K562 (cell line): Measurements from ENCODE around the gene KCNJ4. TPM values are rescaled to one million over a fixed set of nuclear protein-coding genes. Genes with fewer than 3 reads are reported as not detected.

Experiments
- CHD7 ChIP-seq: fragments of 200-600 bp; sonication (generic); IDR thresholded peaks from one replicate; pipeline ENCODE4 v1.6.1; 2012; ENCODE audit warnings: mild to moderate bottlenecking, low read depth, low read length, inconsistent platforms
- HDAC3 ChIP-seq: fragments of 450-650 bp; IDR thresholded peaks from 2 replicates; pipeline ENCODE4 v1.6.1; 2018; ENCODE audit warnings: borderline replicate concordance, mild to moderate bottlenecking, moderate library complexity; ENCODE audit not compliant: partially characterized antibody
- KLF1 ChIP-seq: fragments of 450-650 bp; IDR thresholded peaks from 2 replicates; pipeline ENCODE4 v1.6.1; 2016; ENCODE audit warnings: missing genetic modification characterization, missing compliant biosample characterization
- LEF1 ChIP-seq: fragments of 450-650 bp; IDR thresholded peaks from 2 replicates; pipeline ENCODE4 v1.6.1; 2016; ENCODE audit warnings: mild to moderate bottlenecking
- MTA3 ChIP-seq: fragments of 450-650 bp; formaldehyde crosslinking; IDR thresholded peaks from 2 replicates; pipeline ENCODE4 v1.6.1; 2017; ENCODE audit warnings: mild to moderate bottlenecking, borderline replicate concordance
- NCOA2 ChIP-seq, 2 experiments: fragments of 450-650 bp; IDR thresholded peaks; 2 replicates each; pipeline ENCODE4 v1.6.1; 2018; ENCODE audit warnings: mild to moderate bottlenecking in 2 of 2, moderate library complexity in 1 of 2; ENCODE audit not compliant: partially characterized antibody in 2 of 2
- ZNF23 ChIP-seq: fragments of 250-450 bp; sonication (Bioruptor Pico); IDR thresholded peaks from 2 replicates; pipeline ENCODE4 v1.4.0; 2020; ENCODE audit warnings: mild to moderate bottlenecking
- ZNF740 ChIP-seq, 3 experiments: fragments of 200-800 bp in 1 of 3; sonication (Bioruptor generic) in 1 of 3; sonication (generic) in 1 of 3; formaldehyde crosslinking in 1 of 3; IDR thresholded peaks; 2 replicates each; pipeline versions ENCODE4 v1.6.1 to v1.8.0; 2016 to 2022; ENCODE audit warnings: mild to moderate bottlenecking in 2 of 3, missing compliant biosample characterization in 2 of 3, missing genetic modification characterization in 2 of 3, missing genetic modification reagents in 1 of 3
- ZNF830 ChIP-seq: fragments of 250-450 bp; sonication (Bioruptor Pico); IDR thresholded peaks from 2 replicates; pipeline ENCODE4 v1.5.0; 2021; ENCODE audit warnings: mild to moderate bottlenecking
- polyA plus RNA-seq, 8 experiments: library from polyadenylated mRNA; depleted of rRNA in 4 of 8; stranded (reverse) in 5 of 8; unstranded in 3 of 8; fragments of >200 nt; fragmentation: Nextera tagmentation in 2 of 8; fragmentation: Illumina TruSeq in 1 of 8; extraction: Ambion mirVana in 2 of 8; extraction: Trizol in 1 of 8; gene quantifications; 2 replicates each; pipeline versions ENCODE4 v1.2.1 to v1.2.3, GENCODE V29; 2011 to 2014; ENCODE audit warnings: inconsistent platforms in 1 of 8, missing spikeins in 1 of 8
- total RNA-seq, 7 experiments: library from RNA; depleted of rRNA in 6 of 7; stranded (reverse); fragments of >200 nt in 6 of 7; fragmentation: Illumina TruSeq in 2 of 7; extraction: Trizol in 2 of 7; gene quantifications; 2 replicates each; pipeline versions ENCODE4 v1.2.1 to v1.2.3, GENCODE V29; 2011 to 2021; ENCODE audit warnings: low replicate concordance in 1 of 7
- TF ChIP-seq, protein P1 (sequence below): sonication (generic); formaldehyde crosslinking; IDR thresholded peaks from 2 replicates; pipeline ENCODE4 v1.8.0; 2022; ENCODE audit warnings: mild to moderate bottlenecking, missing genetic modification reagents

Gene KCNJ4
- total and polyA plus RNA-seq, 9 of the 15 experiments (the other 6 are each of a cell fraction or from before 2014, with no cell fraction given): 0.07 to 0.55 (median 0.09) TPM; not detected in 4

DNA sequence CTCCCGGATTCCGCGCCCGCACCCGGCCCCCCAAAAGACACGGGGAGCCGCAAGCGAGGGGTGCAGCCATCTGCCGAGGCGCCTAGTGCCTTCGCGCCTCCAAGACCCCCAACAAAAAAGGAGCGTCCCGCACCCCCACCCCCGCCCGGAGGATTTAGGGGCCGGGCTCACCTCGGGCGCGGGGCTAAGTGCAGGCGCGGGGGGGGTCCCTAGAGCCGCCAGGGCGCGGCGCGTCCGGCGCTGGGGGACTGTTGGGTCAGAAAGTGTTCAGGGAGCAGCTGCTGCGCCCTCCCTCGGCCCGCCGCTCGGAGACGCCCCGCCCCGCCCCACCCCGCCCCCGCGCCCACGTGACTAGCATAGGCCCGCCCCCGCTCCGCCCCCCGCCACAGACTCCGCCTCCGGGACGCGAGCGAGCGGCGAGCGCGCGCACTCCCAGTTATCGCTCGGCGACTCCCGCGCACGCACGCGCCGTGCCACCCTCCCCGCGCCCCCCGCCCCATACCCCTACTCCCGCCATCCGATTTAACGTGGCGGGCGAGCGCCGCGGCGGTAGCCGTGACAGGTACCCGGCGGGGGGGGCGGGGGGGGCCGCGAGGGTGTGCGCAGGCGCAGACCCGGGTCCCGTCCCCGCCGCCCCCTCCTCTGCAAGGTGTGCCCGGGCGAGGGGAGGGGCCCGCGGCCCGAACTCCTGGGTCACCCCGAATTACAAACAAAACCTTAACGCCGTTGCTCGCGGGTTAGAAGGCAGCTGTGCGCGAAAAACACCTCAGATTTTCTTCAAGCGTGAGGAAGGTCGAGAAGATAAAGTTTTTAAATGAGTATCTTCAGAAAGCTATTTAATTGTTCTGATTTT is 56.2 kb downstream of the KCNJ4 start (continued):
- TF ChIP-seq CHD7: no peak
- no peak for TF ChIP-seq NCOA2 (IDR thresholded peaks at IDR 0.05; ENCODE audit: partially characterized antibody in 2 of 2)
- TF ChIP-seq KLF1 (tag): no peak
- TF ChIP-seq MTA3: no peak
- no peak for TF ChIP-seq ZNF830 (CRISPR knock-in tag)
- TF ChIP-seq, protein P1, sequence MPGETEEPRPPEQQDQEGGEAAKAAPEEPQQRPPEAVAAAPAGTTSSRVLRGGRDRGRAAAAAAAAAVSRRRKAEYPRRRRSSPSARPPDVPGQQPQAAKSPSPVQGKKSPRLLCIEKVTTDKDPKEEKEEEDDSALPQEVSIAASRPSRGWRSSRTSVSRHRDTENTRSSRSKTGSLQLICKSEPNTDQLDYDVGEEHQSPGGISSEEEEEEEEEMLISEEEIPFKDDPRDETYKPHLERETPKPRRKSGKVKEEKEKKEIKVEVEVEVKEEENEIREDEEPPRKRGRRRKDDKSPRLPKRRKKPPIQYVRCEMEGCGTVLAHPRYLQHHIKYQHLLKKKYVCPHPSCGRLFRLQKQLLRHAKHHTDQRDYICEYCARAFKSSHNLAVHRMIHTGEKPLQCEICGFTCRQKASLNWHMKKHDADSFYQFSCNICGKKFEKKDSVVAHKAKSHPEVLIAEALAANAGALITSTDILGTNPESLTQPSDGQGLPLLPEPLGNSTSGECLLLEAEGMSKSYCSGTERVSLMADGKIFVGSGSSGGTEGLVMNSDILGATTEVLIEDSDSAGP: no peak
- TF ChIP-seq HDAC3: no peak
- no peak for TF ChIP-seq ZNF23 (CRISPR knock-in tag)
- no peak for TF ChIP-seq LEF1
- TF ChIP-seq ZNF740 (CRISPR knock-in tag; IDR thresholded peaks at IDR 0.05): peak; percentile 81; the same call in 1 of the 2 replicates
- TF ChIP-seq ZNF740 (tag; IDR thresholded peaks at IDR 0.05): peak in 1 of 2 experiments; percentile 89; a peak in 2 of 4 replicates
